Activated T-cell treated with anti-CD3 and anti-CD28 coated beads, Interleukin-2, amount 50 U/mL, for 24 hours (primary cell): ENCODE results near the gene GNAT1.
A peak's percentile ranks its signal among the peaks of the same experiment; 100 is the strongest.
"Not testable (repeated sequence)": the region's sequence is repeated elsewhere in the genome, so short reads cannot be mapped to it uniquely, and the experiment has no call there.

Experiments
- DNase-seq: peaks from one replicate; pipeline ENCODE4 v3.0.0-alpha.2; 2020
- H3K27ac Mint-ChIP-seq: 2 replicates; pipeline ENCODE4 v1.8.0; 2020; ENCODE audit warnings: mild to moderate bottlenecking, mixed read lengths
- H3K27me3 Mint-ChIP-seq: 2 replicates; pipeline ENCODE4 v1.8.0; 2020; ENCODE audit warnings: mixed read lengths
- H3K36me3 Mint-ChIP-seq: 2 replicates; pipeline ENCODE4 v1.8.0; 2020; ENCODE audit warnings: low read depth, mixed read lengths
- H3K4me1 Mint-ChIP-seq: 2 replicates; pipeline ENCODE4 v1.8.0; 2020; ENCODE audit warnings: low read depth, mixed read lengths
- H3K4me3 Mint-ChIP-seq: 2 replicates; pipeline ENCODE4 v1.8.0; 2020; ENCODE audit warnings: mild to moderate bottlenecking, moderate library complexity, mixed read lengths
- H3K9me3 Mint-ChIP-seq: 2 replicates; pipeline ENCODE4 v1.8.0; 2020; ENCODE audit warnings: mixed read lengths

The GNAT1 gene

DNA sequence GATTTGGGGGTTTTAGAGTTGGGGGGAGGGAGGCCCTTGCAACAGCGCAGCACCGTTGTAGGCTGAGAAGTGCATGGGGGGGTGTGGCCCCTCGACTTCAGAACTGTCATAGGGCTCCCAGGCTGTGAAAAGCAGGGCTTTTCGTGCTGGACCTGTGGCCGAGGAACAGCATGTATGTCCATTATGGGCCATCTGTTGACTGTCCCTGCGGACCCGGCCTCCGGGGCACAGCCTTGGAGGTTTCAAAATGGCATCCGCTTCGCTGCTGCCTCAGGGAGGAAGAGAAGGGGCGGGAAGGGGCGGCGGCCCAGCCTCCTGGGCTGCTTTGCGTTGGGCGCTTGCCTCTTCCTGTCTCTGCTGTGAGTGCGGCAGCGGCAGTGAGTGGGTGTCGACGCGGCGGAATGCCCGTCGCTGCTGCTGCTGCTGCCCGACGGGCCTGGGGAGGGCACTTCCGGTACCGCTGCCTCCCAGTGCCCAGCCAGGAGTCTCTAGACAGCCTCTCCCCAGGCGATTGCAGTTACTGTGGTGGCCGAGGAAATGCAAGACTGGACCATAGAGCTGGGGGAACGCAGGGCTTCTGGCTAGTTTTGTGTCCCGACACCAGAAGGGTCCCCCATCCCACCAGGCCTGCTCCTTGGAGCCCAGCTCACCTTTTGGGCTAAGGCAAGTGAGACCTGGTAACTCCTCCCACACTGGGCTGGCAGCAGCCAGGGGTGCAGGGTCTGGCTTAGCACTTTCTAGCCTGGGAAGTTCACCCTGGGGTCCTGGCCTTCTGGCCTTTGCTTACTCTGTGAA, 46.5 kb downstream of the GNAT1 start:
- Mint-ChIP-seq H3K27me3 (no peaks in the 10 kb centered on the region), H3K36me3 (peaks cover 55% of the 10 kb centered on the region), H3K4me1 (peaks cover 57% of the 10 kb centered on the region), H3K4me3 (peak overlapping the region; percentile 98), H3K27ac (peak overlapping the region; percentile 98), H3K9me3 (no peaks in the 10 kb centered on the region)
- peak; percentile 89 for DNase-seq

DNA sequence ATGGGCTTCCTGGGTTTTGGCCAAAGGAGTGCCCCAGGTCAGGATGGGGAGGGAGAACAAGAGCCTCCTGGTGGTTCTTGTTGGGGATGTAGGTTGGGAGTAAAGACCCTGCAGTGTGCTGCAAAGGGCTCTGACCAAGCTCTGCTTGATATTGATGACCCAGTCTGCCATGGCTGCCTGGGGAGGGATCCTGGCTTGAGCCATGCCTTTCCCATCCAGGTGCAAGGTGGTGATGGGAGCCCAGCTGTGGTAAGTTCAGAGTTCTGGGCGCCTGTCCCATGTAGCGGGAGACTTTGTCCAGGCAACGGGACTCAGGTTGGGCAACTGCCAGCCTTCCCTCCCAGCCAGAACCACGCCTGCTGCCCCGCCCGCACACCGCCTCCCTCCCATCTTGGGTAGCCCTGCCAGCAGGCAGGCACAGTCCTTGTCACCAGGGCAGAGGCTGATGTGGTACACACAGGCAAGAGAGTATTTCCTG, 47.2 kb downstream of the GNAT1 start:
- H3K36me3 Mint-ChIP-seq, result peaks cover 56% of the 10 kb centered on the region
- H3K27ac Mint-ChIP-seq, result peak overlapping the region; percentile 98
- no peaks in the 10 kb centered on the region for H3K27me3 Mint-ChIP-seq
- no peaks in the 10 kb centered on the region for H3K9me3 Mint-ChIP-seq
- H3K4me1 Mint-ChIP-seq, result peaks cover 61% of the 10 kb centered on the region
- peak; percentile 42 for DNase-seq
- peak overlapping the region; percentile 98 for H3K4me3 Mint-ChIP-seq

DNA sequence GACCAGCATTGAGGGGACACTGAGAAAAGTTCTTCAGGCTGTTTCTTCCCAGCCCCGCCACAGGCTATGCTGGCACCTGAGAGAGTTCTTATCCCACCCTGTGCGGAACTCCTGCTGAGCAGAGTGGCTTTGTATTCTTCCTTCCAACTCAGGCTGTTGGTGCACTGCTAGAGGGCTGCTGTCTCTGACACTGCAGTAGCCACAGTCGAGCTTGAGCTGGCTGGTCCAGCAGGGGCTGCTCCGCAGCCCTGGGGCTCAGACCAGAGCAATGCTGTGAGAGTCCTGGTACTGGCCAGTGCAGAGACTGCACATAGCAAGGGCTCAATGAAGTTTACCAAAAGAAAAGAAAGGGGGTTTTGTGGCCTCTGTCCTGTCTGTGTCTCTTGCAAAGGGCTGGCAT, 48.2 kb downstream of the GNAT1 start:
- Mint-ChIP-seq H3K27me3 (no peaks in the 10 kb centered on the region), H3K9me3 (no peaks in the 10 kb centered on the region), H3K4me1 (peaks cover 68% of the 10 kb centered on the region), H3K4me3 (peak overlapping the region; percentile 98), H3K27ac (peak overlapping the region; percentile 98), H3K36me3 (peaks cover 65% of the 10 kb centered on the region)
- no peak for DNase-seq

DNA sequence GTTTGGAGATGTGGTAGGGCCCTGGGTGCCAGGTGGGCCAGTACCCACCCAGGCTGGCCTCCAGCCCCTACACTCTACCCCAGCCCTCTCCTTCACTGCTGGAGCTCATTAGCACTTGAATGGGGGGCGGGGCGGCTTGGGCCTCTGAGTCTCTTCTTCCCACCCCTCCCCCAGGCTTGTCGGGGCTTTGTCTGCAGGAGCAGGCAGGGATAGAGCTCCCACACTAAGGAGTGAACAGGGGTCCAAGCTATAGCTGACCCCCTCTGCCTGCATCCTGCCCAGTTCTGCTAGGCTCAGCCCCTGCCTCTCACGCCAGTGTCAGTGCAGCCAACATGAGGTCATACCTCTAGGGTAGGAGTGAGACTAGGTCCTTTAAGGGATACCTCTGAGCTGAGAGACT, 49.8 kb downstream of the GNAT1 start:
- H3K27ac Mint-ChIP-seq, result peak overlapping the region; percentile 98
- peaks cover 68% of the 10 kb centered on the region for H3K36me3 Mint-ChIP-seq
- peak overlapping the region; percentile 55 for H3K4me3 Mint-ChIP-seq
- peaks cover 73% of the 10 kb centered on the region for H3K4me1 Mint-ChIP-seq
- DNase-seq, result no peak
- H3K9me3 Mint-ChIP-seq, result no peaks in the 10 kb centered on the region
- H3K27me3 Mint-ChIP-seq, result no peaks in the 10 kb centered on the region

DNA sequence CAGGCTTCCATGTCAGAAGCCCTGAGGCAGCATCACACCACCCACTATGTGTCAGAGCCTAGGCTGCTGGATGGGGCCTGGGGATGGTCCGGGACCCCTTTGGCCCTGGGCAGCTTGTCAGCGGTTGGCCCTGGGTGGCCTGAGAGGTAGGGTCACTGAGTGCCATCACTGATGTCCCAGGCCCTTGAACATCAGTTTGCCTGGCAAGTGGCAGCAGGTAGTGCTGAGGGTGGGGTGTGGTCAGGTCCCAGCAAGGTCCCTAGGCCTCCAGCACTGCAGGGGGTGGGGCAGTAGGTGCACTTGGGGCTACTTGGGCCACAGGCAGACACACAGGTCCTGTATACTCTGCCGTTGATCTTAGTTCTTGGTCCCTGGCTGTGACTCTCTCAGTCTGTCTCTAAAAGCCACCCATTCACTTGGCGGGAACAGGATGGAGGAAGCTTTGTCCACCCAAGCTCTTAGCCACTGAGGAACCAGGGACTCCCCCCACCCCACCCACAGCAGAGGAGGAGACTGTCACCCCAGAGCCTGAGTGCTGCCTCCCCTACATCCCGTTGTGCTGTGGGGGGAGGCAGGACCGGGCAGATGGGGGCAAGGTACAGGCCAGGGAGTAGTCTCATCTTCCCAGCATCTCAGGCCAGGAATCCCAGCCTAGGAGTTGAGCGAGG, 50.4 kb downstream of the GNAT1 start:
- Mint-ChIP-seq H3K27ac (peak overlapping the region; percentile 98), H3K4me3 (peak overlapping the region; percentile 55), H3K4me1 (peaks cover 80% of the 10 kb centered on the region), H3K36me3 (peaks cover 63% of the 10 kb centered on the region), H3K9me3 (no peaks in the 10 kb centered on the region), H3K27me3 (no peaks in the 10 kb centered on the region)
- no peak for DNase-seq

DNA sequence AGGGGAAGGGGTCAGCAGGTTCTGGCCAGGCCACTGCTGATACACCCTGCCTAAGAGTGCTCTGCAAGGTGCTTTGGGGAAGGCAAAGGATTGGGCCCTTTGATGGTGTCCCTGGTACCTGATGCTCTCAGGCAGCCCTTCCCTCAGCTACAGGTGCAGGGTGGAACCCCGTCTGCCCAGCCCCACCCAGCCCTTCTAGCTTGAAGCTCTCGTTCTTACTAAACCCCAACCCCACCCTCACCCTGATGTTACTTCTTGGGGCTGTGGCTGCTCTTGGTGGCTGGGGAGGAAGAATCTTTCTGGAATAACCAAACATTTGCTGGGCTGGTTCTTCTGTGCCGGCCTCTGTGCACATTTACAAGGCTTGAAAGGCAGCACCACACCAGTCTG, 51.0 kb downstream of the GNAT1 start:
- peaks cover 85% of the 10 kb centered on the region for H3K4me1 Mint-ChIP-seq
- DNase-seq, result no peak

DNA sequence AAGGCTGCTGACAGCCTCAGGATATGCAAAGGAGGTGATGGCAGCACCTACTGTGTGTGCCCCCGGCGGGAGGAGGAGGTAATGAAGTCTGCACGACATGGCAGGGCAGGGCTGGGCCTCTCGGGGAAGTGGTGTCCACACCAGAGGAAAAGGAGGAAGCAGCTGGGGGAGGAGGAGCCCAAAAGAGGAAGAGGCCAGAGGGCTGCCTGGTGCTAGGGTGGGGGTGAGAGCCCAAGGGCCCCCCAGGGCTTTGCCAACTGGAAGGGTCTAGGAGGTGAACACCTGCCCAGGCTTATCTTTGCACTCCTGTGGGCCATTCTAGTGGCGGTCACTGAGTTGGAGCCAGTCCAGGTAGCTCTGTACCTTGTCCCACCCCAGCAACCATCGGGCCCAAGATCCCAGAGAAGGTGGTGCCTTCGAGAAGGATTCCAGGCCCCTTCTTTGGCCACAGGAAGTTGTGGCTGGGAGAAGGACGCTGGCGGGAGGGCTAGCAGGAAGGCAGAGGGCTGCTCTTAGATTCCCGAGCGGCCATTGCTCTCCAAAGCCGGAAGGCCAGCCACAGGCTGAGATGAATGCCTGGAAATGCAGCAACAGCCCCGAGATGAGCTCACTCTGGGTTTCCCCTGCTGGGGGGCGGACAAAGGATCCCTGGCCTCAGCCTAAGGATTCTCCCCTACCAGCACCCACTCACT, 51.6 kb downstream of the GNAT1 start:
- Mint-ChIP-seq H3K36me3 (peaks cover 58% of the 10 kb centered on the region), H3K27me3 (no peaks in the 10 kb centered on the region), H3K27ac (peak overlapping the region; percentile 98), H3K4me1 (peaks cover 86% of the 10 kb centered on the region), H3K4me3 (peak overlapping the region; percentile 59), H3K9me3 (no peaks in the 10 kb centered on the region)
- peak; percentile 64 for DNase-seq

More for the DNA sequence above, 51.0 kb downstream of the GNAT1 start:
- Mint-ChIP-seq H3K27ac (peak overlapping the region; percentile 98), H3K9me3 (no peaks in the 10 kb centered on the region), H3K27me3 (no peaks in the 10 kb centered on the region), H3K36me3 (peaks cover 62% of the 10 kb centered on the region), H3K4me3 (peak overlapping the region; percentile 59)

DNA sequence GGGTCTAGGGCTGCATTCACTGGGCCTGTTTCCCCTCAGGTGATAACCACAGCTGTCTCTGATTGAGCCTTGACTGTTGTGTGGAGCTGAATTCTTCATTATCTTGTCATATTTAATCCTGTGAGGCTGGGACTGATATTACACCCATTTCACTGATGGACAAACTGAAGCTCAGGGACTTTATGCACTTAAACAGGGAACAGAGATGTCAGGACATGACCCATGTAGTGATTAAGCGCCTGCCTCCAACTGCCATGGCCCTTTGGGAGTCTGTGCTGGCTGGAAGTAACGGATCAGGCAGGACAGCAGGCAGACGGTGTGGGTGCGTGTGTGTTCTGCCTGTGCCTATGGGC, 52.1 kb downstream of the GNAT1 start:
- no peak for DNase-seq
- Mint-ChIP-seq H3K27ac (peak overlapping the region; percentile 98), H3K36me3 (peaks cover 55% of the 10 kb centered on the region), H3K4me1 (peaks cover 87% of the 10 kb centered on the region), H3K4me3 (peak overlapping the region; percentile 8), H3K27me3 (no peaks in the 10 kb centered on the region), H3K9me3 (no peaks in the 10 kb centered on the region)

DNA sequence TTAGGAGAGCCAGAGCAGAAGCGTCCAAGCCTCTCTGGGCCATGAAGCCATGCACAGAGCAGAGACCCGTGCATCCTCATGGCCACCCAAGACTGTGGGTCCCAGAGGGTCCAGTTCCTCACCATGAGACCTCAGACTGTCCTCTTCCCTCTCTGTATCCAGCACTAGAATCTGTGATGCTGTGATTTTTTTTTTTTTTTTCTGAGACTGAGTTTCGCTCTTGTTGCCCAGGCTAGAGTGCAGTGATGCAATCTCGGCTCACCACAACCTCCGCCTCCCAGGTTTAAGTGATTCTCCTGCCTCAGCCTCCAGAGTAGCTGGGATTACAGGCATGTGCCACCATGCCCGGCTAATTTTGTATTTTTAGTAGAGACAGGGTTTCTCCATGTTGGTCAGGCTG, 53.4 kb downstream of the GNAT1 start:
- not testable (repeated sequence) for H3K27me3 Mint-ChIP-seq, H3K9me3 Mint-ChIP-seq, DNase-seq
- Mint-ChIP-seq H3K36me3 (peaks cover 47% of the 10 kb centered on the region), H3K4me3 (peak overlapping the region; percentile 76), H3K4me1 (peaks cover 87% of the 10 kb centered on the region), H3K27ac (peak overlapping the region; percentile 98)

DNA sequence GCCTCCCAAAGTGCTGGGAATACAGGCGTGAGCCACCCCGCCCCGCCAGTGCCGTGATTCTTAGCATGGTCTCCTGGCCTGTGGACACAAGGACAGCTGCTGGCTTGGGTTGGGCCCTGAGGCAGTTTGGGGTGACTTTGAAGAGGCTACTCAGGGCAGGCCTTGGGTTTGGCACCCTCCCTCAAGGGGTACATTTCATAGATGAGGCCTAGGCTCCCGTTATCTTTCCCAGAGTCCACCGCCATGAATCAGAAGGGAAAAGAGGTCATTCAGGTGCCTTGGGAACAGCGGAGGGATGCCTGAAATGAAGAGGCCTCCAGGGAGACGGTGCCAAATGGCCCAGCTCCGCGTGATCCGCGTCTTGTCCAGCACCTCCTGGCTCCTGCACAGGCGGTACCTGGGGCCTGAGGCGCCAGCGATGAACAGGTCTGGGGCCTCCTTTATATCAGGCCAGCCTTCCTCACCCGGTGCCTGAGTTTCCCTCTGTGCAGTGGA, 53.9 kb downstream of the GNAT1 start:
- Mint-ChIP-seq H3K27ac (peak overlapping the region; percentile 98), H3K27me3 (no peaks in the 10 kb centered on the region), H3K4me3 (peak overlapping the region; percentile 76), H3K36me3 (peaks cover 47% of the 10 kb centered on the region), H3K4me1 (peaks cover 87% of the 10 kb centered on the region), H3K9me3 (no peaks in the 10 kb centered on the region)
- DNase-seq, result no peak

DNA sequence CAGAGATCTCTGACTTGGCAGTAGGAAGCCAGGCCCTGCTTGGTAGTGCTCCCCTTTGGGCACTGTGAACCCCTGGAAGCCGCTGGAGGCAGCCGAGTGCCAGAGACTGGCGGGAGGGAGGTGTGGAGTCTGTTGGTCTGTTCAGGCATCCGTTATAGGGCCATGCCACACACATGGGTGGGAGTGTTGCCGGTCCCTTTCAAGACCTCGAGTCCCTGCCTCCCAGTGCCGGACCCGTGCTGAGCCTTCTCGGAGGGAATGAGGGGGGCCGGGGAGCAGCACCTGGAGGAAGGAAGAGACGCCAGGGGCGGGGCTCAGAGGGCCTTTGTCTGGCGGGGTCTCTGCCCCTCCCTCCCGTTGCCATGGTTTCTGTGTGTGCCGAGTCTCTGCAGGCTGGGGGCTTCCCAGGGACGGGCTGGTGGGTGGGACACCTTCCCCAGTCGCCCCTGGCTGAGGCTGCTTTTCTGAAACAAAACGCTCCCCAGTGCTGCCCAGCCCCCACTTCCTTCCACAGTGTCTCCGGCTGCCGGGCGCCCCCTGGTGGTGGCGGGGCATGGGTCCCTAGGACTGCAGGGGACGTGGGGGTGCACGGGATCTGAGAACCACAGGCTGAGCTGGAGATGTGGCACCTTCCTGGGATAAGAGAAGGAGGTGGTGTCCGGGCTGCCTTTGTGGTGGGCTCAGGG, 54.6 kb downstream of the GNAT1 start:
- Mint-ChIP-seq H3K36me3 (peaks cover 49% of the 10 kb centered on the region), H3K4me3 (peak overlapping the region; percentile 76), H3K27me3 (no peaks in the 10 kb centered on the region), H3K9me3 (no peaks in the 10 kb centered on the region), H3K27ac (peak overlapping the region; percentile 98), H3K4me1 (peaks cover 90% of the 10 kb centered on the region)
- peak; percentile 97 for DNase-seq

DNA sequence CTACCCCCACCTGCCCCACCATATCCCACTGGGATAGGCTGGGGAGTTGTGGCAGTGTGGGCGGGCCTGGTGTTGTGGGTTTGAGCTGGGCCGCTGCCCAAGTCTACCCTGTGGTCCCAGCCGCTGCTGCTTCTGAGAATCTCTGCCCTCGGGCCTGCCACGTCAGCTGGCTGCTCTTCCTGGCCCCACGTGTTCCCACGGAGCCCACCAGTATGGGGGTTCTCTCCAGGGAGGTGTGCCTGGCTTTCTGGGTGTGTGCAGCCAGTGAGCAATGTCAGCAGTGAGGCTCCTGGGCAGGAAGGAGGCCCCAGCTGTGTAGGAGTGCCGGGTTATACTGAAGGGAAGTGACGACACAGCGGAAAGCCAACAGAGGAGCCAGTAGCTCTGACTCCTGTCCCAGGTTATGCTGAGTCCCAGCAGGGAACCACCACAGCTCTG, 55.1 kb downstream of the GNAT1 start:
- Mint-ChIP-seq H3K27me3 (no peaks in the 10 kb centered on the region), H3K4me3 (peak overlapping the region; percentile 76), H3K4me1 (peaks cover 90% of the 10 kb centered on the region), H3K36me3 (peaks cover 51% of the 10 kb centered on the region), H3K9me3 (no peaks in the 10 kb centered on the region), H3K27ac (peak overlapping the region; percentile 98)
- DNase-seq, result peak; percentile 85
